C4-2B (cell line): ENCODE data around the gene TMPRSS13.

Experiments used
- ZFX ChIP-seq: fragments of 450-650 bp; IDR thresholded peaks from 2 replicates; pipeline ENCODE4 v1.6.1; 2017
- TF ChIP-seq, protein P1 (sequence below): fragments of 450-650 bp; conservative IDR thresholded peaks from 2 replicates; pipeline ENCODE4 v1.5.1; 2017; ENCODE audit warnings: mild to moderate bottlenecking

DNA sequence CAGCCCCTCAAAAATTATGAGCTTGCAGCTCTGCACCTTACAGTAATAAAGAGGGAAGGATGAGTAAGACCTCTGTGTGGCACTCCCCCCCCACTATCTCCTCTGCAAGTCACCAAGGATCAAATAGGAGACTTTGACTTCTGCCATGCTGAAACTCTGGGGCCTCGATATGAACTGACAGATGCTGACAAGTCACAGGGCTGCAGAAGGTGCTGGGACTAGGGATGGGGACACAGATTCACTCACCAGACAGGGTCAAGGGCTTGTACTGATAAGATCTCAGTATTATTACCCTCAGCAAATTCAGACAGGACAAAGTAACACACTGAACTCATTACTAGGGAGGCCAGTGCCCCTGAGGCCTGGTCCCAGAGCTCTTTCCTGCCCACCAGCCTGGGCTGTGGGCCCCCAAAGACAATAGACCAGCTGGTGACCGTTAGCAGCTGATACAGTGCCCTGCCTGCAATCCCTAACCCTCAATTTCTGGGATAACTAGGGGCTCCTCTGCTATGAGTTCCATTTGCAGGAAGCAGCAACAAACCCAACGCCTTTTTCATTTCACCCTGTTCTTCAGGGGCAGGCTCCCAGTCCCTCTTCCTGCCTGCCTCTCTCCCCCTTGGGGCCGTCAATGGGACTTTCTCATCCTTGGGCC is 20.1 kb downstream of the TMPRSS13 start:
- TF ChIP-seq, protein P1, sequence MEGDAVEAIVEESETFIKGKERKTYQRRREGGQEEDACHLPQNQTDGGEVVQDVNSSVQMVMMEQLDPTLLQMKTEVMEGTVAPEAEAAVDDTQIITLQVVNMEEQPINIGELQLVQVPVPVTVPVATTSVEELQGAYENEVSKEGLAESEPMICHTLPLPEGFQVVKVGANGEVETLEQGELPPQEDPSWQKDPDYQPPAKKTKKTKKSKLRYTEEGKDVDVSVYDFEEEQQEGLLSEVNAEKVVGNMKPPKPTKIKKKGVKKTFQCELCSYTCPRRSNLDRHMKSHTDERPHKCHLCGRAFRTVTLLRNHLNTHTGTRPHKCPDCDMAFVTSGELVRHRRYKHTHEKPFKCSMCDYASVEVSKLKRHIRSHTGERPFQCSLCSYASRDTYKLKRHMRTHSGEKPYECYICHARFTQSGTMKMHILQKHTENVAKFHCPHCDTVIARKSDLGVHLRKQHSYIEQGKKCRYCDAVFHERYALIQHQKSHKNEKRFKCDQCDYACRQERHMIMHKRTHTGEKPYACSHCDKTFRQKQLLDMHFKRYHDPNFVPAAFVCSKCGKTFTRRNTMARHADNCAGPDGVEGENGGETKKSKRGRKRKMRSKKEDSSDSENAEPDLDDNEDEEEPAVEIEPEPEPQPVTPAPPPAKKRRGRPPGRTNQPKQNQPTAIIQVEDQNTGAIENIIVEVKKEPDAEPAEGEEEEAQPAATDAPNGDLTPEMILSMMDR, result no peak
- TF ChIP-seq ZFX, result no peak
